NOMO-1 treated with DMSO at 0.1 percent for 48 hours (cell line): ENCODE results near the gene TFB1M.

Experiments
- DNase-seq: peaks from one replicate; lab custom pipeline; 2025; ENCODE audit not compliant: unreplicated experiment; lab: John Stamatoyannopoulos, UW

TFB1M gene

DNA sequence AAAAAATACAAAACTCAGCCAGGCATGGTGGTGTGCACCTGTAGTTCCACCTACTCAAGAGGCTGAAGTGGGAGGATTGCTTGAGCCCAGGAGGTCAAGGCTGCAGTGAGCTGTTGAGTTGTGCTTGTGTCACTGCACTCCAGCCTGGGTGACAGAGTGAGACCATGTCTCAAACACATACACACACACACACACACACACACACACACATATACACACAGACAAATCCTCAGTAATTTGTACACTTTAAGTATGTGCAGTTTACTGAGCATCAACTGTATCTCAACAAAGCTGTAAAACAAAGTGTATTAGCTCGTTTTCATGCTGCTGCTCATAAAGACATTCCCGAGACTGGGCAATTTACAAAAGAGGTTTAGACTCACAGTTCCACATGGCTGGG is 7.3 kb downstream of the TFB1M start:
- no peak for DNase-seq

DNA sequence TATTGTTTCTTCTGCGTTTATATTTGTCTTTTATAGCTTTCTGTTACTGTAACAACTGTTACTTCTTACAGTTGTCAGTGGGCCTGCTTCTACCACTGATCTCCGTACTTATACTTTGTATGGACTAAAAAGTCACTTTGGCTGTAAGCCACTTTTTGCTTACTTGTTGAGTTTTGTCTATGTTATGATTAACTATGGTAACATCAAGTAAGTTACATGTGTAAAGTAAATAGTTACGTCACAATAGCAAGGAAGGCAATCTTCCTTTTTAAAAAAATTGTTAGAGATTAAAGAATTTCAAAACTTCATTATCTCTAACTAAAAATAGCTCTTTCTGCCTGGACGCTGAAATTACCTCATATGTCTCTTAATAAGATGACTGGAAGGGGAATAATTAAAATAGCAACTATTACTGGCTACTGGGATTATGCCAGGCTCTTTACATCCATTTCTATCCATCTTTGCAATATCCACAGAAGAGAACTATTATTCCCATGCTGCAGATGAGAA is 10.9 kb downstream of the TFB1M start:
- no peak for DNase-seq

DNA sequence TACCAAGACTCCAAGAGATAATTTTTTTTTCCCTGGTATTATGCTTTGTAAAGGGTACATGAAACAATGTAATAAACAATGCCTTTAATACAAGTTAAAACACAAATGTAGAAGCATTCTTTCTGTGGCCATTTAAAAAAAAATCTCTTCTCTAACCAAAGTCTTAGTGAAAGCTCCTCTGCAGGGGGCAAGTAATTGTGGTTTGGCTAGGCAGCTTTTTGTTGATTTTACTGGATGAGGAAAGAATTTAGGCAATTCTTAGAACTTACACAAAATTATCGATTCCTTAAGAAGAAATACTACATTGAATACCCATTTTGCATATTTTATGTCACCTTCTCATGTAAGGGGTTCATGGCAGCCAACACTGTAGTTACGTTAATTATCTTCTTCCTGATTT is 12.4 kb downstream of the TFB1M start:
- DNase-seq: no peak

DNA sequence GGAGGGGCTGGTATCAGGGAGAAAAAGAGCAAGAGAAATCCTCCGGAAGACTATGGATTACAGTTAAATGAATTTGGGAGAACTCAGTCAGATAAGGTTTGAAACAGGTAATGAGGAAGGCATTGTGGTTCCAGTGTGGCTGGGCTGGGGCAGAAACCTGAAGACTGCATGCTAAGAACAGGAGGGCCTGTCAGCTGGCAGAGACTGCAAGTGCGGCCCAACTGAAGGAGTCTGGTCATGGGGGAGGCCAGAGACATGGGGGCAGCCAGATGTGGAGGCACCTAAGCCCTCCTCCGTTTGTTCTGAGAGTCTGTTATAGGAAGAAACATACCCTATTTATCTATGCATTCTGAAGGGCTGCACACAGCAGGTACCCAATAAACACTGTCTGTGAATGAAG is 16.6 kb downstream of the TFB1M start:
- DNase-seq: no peak

DNA sequence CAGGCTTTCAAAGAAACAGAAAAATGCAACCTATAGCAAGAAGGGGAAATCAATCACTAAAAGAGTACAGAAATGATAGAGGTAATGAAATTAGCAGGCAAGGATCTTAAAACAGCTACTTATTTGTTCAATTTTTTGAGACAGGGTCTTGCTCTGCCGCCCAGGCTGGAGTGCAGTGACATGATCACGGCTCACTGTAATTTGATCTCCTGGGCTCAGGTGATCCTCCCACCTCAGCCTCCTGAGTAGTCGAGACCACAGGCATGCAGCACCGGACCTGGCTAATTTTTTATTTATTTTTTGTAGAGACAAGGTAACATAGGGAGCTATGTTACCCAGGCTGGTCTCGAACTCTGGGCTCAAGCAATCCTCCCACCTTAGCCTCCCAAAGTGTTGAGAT is 21.6 kb downstream of the TFB1M start:
- no peak for DNase-seq

DNA sequence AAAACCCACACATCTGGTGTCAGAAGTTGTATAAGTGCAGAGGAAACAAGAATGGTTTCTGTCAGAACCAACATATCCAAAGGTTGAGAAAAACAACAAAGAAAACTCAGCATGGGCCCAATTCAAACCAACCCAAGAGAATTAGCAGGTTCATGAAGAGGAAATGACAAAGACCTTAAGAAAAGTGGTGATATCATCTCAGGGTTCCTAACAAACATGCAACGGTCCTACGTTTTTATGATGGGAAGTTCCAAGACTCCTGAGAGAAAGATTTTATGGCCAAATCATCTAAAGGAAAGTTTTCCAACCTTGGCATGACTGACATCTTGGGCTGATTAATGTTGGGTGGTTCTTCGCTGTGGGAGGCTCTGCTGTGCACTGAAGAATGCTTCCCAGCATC is 23.0 kb downstream of the TFB1M start:
- DNase-seq: no peak

DNA sequence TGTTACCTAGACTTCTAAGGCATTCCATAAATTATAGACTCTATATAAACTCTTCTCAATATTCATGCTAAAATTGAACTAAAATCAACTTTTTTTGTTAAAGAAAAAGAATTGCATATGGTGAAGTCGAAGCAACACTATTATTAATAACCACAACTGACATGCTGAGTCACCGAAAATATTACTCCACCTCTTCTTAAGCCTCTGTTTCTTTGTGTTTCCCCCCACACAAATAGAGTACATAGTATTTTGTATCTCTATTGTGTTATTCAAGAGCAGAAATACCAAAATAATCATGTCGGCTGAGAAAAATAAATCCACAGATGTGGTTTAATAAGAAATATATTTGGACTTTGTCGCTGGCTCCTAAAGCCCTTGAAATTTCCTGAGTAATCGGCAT is 23.8 kb downstream of the TFB1M start:
- DNase-seq: no peak

DNA sequence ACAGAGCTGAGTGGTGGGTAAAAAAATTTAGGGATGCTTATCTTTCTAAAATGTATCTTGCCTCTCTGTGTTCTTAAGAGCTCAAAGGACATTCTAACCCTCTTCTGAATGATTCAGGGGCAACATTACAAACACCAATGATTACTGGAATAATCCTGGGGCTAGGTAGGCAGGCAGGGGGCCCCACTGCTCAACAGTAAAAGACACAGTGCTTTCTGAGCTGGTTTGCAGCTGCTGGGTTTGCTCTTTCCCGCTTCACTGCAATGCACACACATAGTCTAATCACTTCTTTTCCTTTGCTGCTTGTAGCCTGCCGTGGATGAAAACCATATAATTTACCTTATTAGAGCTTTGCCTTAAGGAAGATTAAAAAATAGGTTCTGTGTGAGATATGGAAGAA is 26.5 kb downstream of the TFB1M start:
- DNase-seq: no peak

DNA sequence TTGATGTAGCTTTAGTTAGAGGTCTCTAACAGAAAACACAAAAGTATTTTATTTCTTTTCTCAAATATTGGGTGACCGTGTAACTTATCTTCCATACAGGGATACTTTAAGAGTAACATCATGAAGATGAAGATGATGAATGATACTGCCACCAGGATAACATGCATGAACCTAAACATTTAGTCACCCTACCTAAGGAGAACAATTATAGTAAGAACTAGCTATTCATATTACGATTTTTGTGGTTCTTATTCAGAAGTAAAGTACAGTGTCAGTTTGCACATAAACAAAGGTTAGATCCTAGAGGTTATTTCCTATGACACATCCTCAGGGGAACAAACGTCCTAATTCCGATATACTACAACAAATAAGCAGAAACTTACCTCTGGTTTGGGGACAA is 29.5 kb downstream of the TFB1M start:
- no peak for DNase-seq

DNA sequence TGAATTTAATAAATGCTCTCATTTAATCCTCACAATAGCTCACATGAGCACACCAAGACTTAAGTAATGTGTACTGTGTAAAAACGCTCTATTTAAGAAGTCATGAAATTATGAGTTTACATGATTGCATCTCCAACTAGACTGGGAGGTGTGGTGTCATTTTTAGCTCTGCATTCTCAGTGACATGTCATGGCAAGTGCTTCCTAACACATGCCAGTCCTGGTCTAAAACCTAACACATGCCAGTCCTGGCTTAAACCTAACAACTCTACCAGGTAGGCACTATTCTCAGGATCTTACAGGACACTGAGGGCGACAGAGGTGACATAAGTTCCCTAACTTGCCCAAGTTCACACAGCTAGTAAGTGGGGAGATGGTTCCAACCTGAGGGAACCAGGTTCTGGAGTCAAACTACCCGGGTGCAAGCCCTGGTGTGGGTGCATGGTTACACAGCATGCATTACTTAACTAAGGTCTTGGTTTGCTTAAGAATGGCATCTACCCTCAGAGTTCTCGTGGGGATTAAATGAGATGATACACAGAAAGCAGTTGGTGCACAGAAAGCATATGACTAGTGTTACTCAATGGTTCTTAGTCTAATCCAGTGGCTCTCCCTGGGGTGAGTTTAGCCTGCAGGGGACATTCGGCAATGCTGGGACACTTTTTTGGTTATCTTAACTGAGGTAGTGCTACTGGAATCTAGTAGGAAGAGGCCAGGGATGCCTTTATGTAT is 35.8 kb downstream of the TFB1M start:
- no peak for DNase-seq

DNA sequence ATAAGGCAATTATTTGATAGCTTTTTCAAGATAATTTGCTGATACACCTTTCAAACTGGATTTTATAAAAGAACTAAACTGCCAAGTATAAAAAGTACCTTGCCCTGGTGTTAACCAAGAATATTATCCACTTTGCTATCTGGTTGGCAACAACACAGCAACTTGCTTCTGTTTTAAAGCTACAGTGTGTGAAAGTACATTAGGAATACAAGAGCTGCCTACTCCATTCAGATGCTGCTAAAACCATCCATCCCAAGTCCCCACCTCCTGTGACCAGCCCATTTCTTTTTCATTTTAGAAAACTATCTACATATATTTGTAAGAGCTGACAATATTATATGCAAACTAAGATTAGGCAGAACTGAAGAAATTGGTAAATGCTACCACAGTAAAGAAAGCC is 37.6 kb downstream of the TFB1M start:
- DNase-seq: no peak

DNA sequence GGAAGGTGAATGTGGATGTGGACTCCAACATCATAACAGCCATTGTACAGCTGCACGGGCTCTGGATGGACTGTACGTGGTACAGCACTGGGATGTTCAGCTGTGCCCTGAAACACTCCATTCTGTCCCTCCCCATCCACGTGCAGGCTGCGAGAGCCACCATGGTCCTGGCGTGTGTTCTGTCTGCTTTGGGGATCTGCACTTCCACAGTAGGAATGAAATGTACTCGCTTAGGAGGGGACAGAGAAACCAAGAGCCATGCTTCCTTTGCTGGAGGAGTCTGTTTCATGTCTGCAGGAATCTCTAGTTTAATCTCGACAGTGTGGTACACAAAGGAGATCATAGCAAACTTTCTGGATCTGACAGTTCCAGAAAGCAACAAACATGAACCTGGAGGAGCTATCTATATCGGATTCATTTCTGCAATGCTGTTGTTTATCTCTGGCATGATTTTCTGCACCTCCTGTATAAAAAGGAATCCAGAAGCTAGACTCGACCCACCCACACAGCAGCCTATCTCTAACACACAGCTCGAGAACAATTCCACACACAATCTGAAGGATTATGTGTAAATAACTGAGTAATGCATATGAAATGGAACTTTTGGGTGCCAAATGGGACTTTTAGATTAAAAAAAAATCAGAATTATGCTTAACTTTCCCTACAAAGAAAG is 38.3 kb downstream of the TFB1M start:
- no peak for DNase-seq

DNA sequence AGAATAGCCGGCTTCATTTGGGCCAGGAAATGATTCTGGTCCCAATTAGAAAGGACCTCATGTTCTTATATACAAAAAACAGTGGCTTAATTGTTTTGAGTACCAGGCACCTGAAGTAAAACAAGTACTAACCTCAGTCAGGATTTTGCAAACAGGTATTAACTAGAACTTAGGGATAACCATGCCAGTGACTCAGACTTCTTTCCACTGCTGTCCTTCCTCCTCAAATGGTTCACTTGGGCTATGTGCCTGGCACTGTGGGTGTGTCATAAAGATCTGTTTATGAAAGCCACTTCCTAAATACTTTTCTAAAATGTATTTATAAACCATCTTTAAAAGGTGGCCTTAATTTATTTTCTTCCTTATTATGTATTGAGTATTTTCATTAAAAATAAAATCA is 39.8 kb downstream of the TFB1M start:
- DNase-seq: no peak

DNA sequence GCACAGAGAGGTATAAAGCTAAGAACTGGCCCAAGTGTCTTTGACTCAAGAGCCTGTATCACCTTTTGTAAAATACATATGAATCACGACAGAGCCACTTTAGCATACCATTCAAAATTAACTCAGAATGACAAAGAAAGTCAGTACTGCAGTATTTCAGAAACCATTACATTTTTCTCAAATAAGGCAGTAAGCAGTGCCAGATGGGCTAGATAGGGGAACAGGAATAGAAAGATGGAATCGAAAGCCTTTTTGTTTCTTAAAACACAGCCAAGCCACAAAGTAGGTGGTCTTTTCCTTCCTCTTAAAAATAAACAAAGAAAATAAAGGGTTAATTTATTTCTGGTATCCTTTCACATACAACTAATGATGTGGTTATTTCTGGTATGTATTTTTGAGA is 40.2 kb downstream of the TFB1M start:
- DNase-seq: no peak

DNA sequence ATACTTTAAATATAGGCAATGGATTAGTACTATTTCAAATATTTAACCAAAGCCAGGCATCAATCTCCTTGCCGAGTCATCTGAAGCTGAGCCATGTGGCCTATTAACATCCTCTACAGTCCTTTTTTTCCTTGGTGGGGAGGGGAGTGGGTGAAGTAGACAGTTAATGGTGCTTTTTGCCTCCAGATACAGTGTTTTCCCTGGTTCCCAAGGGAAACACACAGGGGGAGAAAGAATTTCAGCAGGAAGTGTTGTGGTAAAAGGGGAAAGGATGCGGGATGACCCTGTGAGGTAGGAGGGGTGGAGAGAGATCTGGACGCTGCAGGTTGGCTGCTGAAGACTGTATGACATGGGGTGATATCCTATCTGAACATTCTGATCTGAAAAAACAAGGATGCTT is 40.9 kb downstream of the TFB1M start:
- no peak for DNase-seq

DNA sequence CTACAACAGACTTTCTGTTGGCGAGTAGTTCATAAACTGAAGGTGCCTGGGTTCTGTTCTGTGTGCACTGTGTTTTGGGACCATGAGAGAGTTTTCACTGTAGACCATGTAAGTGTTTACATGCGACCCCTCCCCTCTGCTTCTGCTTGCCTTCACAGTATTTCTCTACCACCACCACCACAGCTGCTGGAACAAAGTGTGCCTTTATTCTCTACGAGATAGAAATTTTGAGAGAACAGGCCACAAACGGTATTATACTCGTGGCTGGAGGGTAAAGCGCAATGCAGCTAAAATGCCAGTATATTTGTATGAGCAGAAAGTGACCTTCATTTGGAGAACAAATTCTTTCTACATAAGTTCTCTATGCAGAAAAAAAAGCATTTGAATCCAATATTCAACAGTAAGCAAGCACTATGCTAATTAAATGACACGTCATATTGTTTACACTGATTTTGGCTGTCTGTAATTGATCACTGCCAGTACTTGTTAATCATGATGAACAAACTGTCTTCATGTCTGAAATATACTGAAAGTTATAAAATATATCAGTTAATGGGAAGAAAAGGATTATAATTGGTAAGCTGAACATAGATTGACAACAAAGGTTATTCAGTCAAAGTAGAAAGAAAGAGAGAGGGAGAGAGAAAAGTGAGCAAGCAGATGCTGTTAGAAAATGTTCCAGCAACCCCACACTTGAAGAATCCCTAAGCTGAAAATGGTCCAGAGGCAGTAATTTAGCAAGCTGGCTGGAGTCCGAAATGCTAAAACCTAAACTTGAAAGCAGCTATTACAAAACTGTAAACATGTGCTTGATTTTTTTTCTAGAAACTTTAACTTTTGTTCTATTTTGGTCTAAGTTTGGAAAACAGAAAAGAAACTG is 41.7 kb downstream of the TFB1M start:
- DNase-seq: no peak

DNA sequence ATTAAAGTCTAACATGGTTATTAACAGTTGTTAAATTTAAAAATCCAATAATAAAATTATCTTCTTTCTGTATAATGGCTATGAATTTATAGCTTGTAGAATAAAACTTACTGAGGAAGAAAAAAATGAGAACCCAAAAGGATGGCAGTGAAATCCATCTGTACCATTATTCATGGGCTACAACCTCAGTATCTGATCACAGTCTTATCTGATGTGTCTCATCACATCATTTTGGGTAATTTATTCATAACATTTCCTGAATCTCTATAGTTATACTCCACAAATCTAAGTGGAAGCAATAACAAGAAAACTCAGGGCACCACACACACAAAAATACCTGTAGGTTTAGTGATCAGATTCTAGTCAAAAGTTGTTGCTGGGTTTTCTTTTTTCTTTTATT is 43.1 kb downstream of the TFB1M start:
- no peak for DNase-seq

DNA sequence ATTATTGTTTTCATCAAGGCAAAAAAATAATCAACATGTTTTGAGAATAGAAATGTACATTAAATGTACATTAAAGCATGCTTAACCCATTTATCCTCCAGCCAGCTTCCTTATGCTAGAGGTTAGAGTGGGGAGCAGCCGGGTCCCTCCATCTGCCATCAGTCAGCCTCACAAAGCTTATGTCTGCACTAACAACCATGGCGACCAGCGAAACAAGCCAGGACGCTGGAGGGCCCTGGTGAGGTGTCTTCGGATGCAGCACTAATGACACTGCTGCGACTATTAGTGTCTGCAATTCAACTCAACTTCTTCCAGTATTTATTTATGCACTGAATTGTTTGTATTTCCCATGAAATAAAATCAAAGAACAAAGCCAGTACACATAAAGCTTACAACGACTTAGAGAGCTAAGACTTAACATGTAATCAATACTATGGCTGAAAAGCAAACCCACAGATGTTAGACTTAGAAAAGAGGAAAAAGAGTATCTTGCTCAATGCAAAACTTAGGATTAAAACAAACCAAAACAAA is 43.7 kb downstream of the TFB1M start:
- no peak for DNase-seq

DNA sequence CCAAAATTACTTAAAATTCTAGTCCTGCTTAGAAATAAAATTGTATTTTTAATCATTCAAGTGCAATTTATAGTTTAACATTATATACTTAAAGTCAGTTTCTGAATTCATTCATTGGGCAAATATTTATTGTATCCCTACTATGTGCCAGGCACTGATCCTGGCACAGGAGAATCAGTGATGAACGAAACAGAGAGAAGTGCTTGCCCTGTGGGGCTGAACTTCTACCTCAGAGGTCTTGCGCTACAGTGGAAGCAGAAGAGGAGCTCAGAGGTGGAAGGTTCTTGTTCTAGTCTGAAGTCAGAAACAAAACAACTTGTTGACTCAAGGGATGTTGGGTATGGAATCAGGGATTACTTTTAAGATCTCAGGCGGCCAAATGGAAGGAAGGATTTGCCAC is 44.5 kb downstream of the TFB1M start:
- DNase-seq: no peak

DNA sequence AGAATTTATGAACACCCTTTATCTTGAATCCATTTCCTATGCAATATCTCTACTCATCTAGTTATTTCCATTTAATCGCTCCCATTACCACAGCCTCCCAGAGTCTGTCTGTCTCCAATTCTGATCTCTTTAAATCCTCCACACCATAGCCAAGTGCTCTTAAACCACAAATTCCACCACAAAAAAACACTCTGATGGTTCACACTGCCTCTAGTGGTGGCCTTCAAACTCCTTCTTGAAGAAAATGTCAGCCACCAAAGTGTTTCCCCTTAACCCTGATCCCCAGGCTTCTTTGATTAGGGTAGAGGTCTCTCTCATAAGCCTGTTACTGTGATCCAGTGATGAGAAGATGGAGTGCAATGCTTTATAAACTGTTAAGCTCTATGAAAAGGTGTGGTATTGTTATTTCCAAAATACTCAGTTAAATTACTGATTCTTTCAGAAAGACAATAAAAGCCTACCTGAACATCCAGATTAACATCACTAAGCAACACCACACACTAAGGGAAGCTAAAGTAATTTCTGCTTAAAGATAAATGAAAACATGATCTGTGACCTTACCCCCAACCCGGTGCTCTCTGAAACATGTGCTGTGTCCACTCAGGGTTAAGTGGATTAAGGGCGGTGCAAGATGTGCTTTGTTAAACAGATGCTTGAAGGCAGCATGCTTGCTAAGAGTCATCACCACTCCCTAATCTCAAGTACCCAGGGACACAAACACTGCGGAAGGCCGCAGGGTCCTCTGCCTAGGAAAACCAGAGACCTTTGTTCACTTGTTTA is 46.0 kb downstream of the TFB1M start:
- DNase-seq: peak; percentile 14

DNA sequence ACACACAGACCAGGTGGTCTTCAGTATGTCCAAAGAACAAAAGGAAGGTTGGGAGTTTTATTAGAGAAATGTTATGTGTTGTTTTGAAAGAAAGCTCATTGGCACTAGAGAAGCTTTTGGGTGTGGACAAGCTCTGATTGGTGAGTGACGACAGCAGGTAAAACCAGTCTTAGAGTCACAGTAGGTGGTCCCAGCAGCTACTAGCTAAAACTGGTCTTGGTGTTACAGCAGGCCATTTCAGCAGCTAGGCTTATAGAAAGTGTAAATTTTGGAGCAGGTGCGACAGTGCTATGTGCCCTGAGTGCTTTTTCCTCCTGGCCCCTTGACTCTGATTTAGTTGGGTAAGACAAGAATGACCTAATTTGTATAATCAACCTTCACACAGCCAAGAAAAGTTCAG is 46.9 kb downstream of the TFB1M start:
- DNase-seq: no peak
